Left cardiac atrium (tissue), 4 donors: ENCODE results near the gene RHBDL1. TPM values are rescaled to one million over a fixed set of nuclear protein-coding genes. Genes with fewer than 3 reads are reported as not detected.
A peak's percentile ranks its signal among the peaks of the same experiment; 100 is the strongest.

Source experiments
- ATAC-seq, 2 donors: fragments of 200-7000 bp; cut with Tn5 transposase; one replicate each; pipeline ENCODE4 v1.9.1; 2020; ENCODE audit warnings: mild to moderate bottlenecking in 2 of 2, moderate library complexity in 2 of 2
- DNase-seq: peaks from one replicate; pipeline ENCODE4 v3.0.0-alpha.2; 2020
- intact Hi-C, 2 donors: fragments of 100-400 bp; cut with DNase I; formaldehyde crosslinking; loops; one replicate each; pipeline versions ENCODE4 v1.14.1 to v1.15.1; 2022 to 2023
- total RNA-seq, 2 donors: library from RNA; stranded (reverse); fragmentation: NEBNext Ultra II Directional; extraction: Animal tissue kit (Norgen Biotek cat#: 25700); gene quantifications; one replicate each; pipeline ENCODE4 v1.2.1, GENCODE V29; 2021
- donor health status: DM: no; HTN: yes; CAD: no.
- donor health status: DM: no; HTN: yes; CAD: no; lungs with severe emphysema.
- donor health status: DM: yes; HTN: yes; CAD: no.
- donor health status: Dilated cardiomyopathy.

The RHBDL1 gene
- total RNA-seq, 2 donors from 2014 or later, result 1.2 TPM

- DNase-seq (no peak), ATAC-seq (no peak)
- intact Hi-C loops, result loop anchor here in 1 of 2 donors (5.0 kb wide), 1 partner anchor 43 kb away; the partner anchor contains the start of gene RAB40C
These were observed 39.8 kb upstream of the RHBDL1 start for GRCh38 chr16:635573-636205.

GRCh38 chr16:636206-637080 is 39.0 kb upstream of the RHBDL1 start, which contains the start of gene METTL26:
Gene METTL26, minus strand, starts transcription at chr16:636305. Its CDS starts 15 bp downstream, at chr16:636290.
- DNase-seq (peak; percentile 98), ATAC-seq (peak; percentile 89 to 90)
- intact Hi-C loops, result loop anchor here in 1 of 2 donors (5.0 kb wide), 1 partner anchor 44 kb away; the partner anchor contains the start of gene RAB40C

DNA sequence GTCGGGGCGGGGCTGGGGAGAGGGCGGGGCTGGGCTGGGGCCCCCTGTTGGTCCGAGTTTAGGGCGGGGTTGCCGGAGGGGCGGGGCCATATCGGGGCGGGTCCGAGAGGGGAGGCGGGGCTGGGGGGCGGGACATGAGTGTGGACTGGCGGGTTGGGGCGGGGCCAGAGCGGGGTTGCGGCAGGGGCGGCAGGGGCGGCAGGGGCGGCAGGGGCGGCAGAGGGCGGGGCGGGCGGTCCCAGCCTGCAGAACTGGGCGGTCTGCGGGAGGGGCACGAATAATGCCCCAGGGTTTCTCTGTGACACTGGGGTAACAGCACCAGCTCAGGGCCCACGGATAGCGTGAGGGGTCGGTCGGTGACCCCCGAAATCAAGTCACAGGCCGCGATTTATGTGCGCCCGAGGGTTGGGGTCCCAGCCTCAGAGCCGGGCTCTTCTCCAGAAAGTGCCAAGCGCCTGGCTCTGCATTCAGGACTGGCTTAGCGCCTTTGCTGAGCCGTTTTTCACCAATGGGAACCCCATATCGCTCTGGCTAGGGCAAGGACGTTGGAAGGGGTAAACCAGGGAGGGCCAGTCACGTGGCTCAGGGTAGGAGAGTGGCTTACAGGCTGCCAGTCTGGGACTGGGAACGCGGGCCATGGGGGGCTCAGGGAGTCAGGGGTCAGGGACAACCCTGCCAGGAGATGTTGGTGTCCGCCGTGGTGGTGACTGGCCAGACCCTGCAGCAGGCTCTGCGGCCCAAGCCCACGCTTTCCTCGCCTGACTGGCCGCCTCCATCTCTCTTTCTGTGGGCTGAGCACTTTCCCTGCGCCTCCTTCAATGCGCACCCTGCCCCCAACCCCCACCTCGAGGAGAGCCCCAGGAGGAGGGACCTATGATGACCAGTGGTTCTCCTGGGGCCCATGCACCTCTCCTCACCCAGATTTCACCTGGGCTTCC is 38.1 kb upstream of the RHBDL1 start:
- intact Hi-C loops, result loop anchor here in 1 of 2 donors (5.0 kb wide), 1 partner anchor 45 kb away; the partner anchor contains the start of gene RAB40C
- DNase-seq, result peak; percentile 93
- peak; percentile 82 to 85 for ATAC-seq

- no peak for ATAC-seq
- DNase-seq, result no peak
- intact Hi-C loops, result loop anchor here in 1 of 2 donors (5.0 kb wide), 1 partner anchor 46 kb away; the partner anchor contains the start of gene RAB40C
These were observed 37.4 kb upstream of the RHBDL1 start for GRCh38 chr16:638034-638543.

- intact Hi-C loops, result loop anchor here in 1 of 2 donors (5.0 kb wide), 1 partner anchor 47 kb away; the partner anchor contains the start of gene RAB40C
- DNase-seq (no peak), ATAC-seq (no peak)
These were observed 36.6 kb upstream of the RHBDL1 start for GRCh38 chr16:638836-639235.

DNA sequence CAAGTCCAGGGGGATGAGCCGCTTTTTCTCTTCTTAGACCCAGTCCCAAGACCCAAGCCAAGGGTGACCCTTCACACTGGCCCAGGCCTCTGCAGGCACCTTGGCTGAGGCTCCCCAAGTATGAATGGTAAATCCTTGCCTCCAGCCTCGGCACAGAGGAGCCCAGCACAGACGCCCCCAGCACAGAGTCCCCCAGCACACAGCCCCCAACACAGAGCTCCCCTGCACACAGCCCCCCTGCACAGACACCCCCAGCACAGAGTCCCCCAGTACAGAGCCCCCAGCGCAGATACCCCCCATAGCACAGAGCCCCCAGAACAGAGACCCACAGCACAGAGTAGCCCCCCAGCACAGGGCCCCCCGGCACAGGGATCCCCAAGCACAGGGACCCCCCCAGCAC is 34.9 kb upstream of the RHBDL1 start:
- no peak for DNase-seq
- intact Hi-C loops, result no loop called here
- no peak for ATAC-seq

GRCh38 chr16:641326-642188 is 33.9 kb upstream of the RHBDL1 start, which contains the start of gene MCRIP2:
Gene MCRIP2, plus strand, starts transcription at chr16:641828. Its CDS starts 164 bp downstream, at chr16:641992.
- intact Hi-C loops, result no loop called here
- DNase-seq, result peak; percentile 92
- ATAC-seq, result peak; percentile 70 to 71

DNA sequence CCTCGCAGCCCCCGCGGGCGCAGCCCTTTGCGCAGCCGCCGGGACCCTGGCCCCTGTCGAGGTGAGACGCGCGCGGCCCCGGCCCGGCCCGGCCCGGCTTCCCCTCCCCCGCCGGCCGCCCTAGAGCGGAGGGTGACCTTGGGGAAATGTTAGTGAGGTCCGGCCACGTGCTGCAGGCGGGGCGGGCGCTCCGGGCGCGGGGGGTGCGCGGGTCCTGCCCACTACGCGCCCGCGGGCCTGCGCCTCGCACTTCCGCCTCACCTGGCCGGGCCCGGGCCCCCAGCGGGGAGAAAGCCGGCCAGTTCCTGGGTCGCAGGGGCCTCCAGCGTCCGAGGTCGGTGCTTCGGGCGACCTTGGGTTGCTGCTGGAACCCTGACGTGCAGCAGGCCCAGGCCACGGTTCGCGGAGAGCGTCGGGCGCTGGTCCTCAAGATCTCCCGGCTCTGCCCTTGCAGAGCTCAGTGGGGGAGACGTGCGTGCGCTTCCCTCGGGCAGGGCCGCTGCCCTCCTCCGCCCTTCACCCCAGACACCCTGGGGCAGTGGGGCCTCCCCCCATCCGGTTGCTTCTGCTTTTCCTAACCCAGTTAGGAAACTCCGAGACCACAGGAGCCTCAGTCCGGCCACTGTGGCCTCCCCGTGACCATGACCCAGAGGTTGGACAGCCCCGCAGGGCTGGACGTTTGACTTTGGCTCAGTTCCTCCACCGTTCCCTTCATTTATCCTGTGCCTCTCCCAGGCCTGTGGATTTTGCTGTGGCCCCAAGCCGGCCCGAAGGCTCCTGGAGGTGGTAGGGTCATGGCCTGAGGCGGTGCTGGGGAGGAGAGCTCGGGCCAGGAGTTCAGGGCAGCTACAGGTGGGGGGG is 33.1 kb upstream of the RHBDL1 start:
- intact Hi-C loops, result no loop called here
- no peak for DNase-seq
- ATAC-seq, result peak; percentile 36 to 69

- DNase-seq, result no peak
- intact Hi-C loops, result no loop called here
- no peak for ATAC-seq
These were observed 32.5 kb upstream of the RHBDL1 start for GRCh38 chr16:643050-643368.

DNA sequence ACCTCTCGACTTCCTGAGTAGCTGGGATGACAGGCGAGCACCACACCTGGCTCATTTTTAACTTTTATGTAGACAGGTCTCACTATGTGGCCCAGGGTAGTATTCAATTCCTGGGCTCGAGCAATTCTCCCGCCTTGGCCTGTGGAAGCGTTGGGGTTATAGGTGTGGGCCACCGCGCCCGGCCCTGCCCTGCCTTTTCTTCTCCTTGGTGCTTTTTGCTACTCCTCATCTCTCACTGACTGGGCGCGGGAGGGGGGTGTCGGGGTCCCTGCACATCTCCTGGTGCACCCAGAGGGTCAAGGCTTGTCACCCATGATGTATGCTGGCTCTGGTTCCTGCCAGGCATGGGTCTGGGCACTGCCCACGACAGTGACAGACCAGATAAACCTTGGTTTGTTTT is 30.9 kb upstream of the RHBDL1 start:
- intact Hi-C loops, result no loop called here
- no peak for ATAC-seq
- no peak for DNase-seq

GRCh38 chr16:645852-646678 is 29.4 kb upstream of the RHBDL1 start:
- ATAC-seq (no peak), DNase-seq (no peak)
- intact Hi-C loops, result no loop called here

DNA sequence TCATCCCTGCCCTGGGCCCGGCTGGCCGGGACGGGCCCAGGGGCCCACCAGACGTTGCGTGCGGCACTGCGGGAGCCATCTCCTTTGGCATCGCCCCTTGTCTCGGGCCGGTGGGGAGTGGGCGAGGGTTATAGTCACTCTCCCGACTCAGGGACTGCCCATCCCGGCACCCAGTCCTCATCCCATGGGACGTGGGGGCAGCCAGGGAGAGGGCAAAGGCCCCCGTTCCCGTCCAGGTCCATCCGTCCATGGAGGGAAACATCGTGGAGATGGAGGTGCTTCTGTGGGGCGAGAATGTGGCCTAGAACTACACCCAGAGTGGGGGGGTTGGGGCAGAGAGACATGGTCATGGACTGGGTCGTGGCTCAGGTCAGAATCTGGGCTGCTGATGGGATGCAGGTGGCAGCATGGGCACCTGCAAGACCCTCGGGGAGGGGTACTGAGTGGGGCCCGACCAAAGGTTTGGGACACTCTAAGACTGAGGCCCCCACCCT is 28.7 kb upstream of the RHBDL1 start:
- intact Hi-C loops, result no loop called here
- no peak for ATAC-seq
- DNase-seq, result no peak

- DNase-seq (no peak), ATAC-seq (no peak)
- intact Hi-C loops, result no loop called here
These were observed 28.1 kb upstream of the RHBDL1 start for GRCh38 chr16:647173-647902.

DNA sequence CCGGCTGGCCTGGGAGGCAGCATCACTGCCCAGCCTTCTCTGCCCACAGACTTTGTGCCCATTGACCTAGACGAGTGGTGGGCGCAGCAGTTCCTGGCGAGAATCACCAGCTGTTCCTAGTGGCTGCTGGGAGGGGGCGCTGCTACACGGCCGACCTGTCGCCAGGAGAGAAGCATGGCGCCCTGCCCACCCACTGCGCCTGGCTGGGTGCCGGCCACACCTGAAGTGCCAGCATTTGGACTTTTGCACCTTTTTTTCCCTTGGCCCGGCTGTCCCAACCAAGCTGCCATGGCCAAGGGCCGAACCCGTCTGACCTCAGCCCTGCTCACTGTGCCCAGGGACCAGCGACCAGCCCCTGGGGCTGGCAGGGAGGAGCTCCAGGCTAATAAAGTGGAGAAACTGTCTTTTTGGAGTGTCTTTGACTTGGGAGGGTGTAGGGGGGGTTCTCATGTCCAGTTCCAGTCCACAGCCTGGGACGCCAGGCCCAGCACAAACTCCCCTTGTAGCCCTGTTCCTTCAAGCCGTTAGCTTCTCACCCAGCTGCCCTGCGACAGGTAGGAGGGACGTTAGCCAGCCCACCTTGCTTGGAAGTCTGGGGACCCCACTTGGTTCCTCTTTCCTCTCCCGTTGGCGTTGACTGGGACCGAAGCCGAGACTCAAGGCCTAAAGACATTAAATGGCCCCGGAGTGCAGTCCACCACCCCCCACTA is 27.2 kb upstream of the RHBDL1 start:
- ATAC-seq (no peak), DNase-seq (no peak)
- intact Hi-C loops, result no loop called here
